Kidney (tissue), 14 donors: Measurements from ENCODE around the gene MPC2. TPM values are rescaled to one million over a fixed set of nuclear protein-coding genes. Genes with fewer than 3 reads are reported as not detected.

Source experiments
- DNase-seq, 5 donors: peaks; one replicate each; pipeline ENCODE4 v3.0.0-alpha.2; 2013 to 2020
- FAIRE-seq: peaks from 2 replicates; lab custom pipeline; 2012; peaks lifted over from hg19 to GRCh38; lab: Jason Lieb, UNC
- H3K27ac ChIP-seq, 2 donors: one replicate each; pipeline ENCODE4 v1.7.0; 2013; ENCODE audit warnings: low read depth in 2 of 2, low read length in 2 of 2, inconsistent platforms in 1 of 2
- H3K27me3 ChIP-seq: one replicate; pipeline ENCODE4 v1.7.1; 2013; ENCODE audit warnings: low read length, inconsistent platforms; ENCODE audit not compliant: control insufficient read depth, insufficient read depth
- H3K36me3 ChIP-seq, 3 donors: one replicate each; pipeline versions ENCODE4 v1.7.0 to v1.7.1; 2013; ENCODE audit warnings: low read length in 3 of 3, control low read depth in 1 of 3, inconsistent platforms in 1 of 3; ENCODE audit not compliant: insufficient read depth in 3 of 3, control insufficient read depth in 2 of 3
- H3K4me1 ChIP-seq, 3 donors: one replicate each; pipeline versions ENCODE4 v1.7.0 to v1.7.1; 2013; ENCODE audit warnings: low read length in 3 of 3, inconsistent platforms in 1 of 3, low read depth in 1 of 3; ENCODE audit not compliant: control insufficient read depth in 2 of 3, insufficient read depth in 2 of 3
- H3K4me3 ChIP-seq, 3 donors: one replicate each; pipeline versions ENCODE4 v1.7.0 to v1.8.1; 2013; ENCODE audit warnings: low read length in 3 of 3, control low read depth in 1 of 3, inconsistent platforms in 1 of 3
- H3K9ac ChIP-seq, 3 donors: one replicate each; pipeline versions ENCODE4 v1.7.0 to v1.7.1; 2013; ENCODE audit warnings: low read length in 3 of 3, control low read depth in 1 of 3, inconsistent platforms in 1 of 3
- H3K9me3 ChIP-seq, 3 donors: one replicate each; pipeline versions ENCODE4 v1.7.0 to v1.7.1; 2013; ENCODE audit warnings: low read length in 3 of 3, control low read depth in 1 of 3, inconsistent platforms in 1 of 3; ENCODE audit not compliant: control insufficient read depth in 2 of 3, insufficient read depth in 1 of 3
- CTCF ChIP-seq: IDR thresholded peaks from 3 replicates; pipeline ENCODE4 v1.5.1; 2012; ENCODE audit warnings: mild to moderate bottlenecking, moderate library complexity, borderline replicate concordance; ENCODE audit not compliant: insufficient read depth; ENCODE audit errors: extremely low read depth
- intact Hi-C: fragments of 100-400 bp; cut with DNase I; formaldehyde crosslinking; loops from one replicate; pipeline ENCODE4 v1.11.1; 2022
- polyA plus RNA-seq: library from polyadenylated mRNA; stranded (reverse); fragments of 350-450 nt; fragmentation: Illumina TruSeq; extraction: RNeasy Lipid Tissue Mini Kit (QIAGEN cat#74804); gene quantifications from one replicate; pipeline ENCODE4 v1.2.3, GENCODE V29; 2014; ENCODE audit warnings: low read depth, low replicate concordance; ENCODE audit not compliant: insufficient read depth
- total RNA-seq: library from RNA; stranded (reverse); fragmentation: NEBNext Ultra II Directional; extraction: Animal tissue kit (Norgen Biotek cat#: 25700); gene quantifications from one replicate; pipeline ENCODE4 v1.2.1, GENCODE V29; 2021
- donor health status: control.
- donor health status: control.
- donor health status: control.
- donor health status: control.
- donor health status: control.
- donor health status: DM: yes; HTN: yes; CAD: no.
- donor health status: Normal renal cell carcinoma (clear cell type).

Gene MPC2
- total and polyA plus RNA-seq, 2 donors from 2014 or later: 127 to 445 TPM

- H3K27me3 ChIP-seq: no peaks in the 10 kb centered on the region
- no peaks in the 10 kb centered on the region for H3K9me3 ChIP-seq
- DNase-seq (peak in 1 of 5 donors; percentile 54), FAIRE-seq (no peak)
- H3K9ac ChIP-seq: peak overlapping the region in 2 of 3 donors; percentile 88 to 93
- peak overlapping the region; percentile 86 to 96 (median 96) for H3K4me3 ChIP-seq
- TF ChIP-seq CTCF: no peak
- no peak overlapping the region for H3K27ac ChIP-seq
- no peaks in the 10 kb centered on the region for H3K36me3 ChIP-seq
- intact Hi-C loops: no loop called here
- peaks cover 0 to 3% (median 2%) of the 10 kb centered on the region in 3 donors for H3K4me1 ChIP-seq
Measured at GRCh38 chr1:167938080-167938636, 1.3 kb upstream of the MPC2 start.

- no peaks in the 10 kb centered on the region for H3K27me3 ChIP-seq
- peak overlapping the region; percentile 86 to 96 (median 96) for H3K4me3 ChIP-seq
- no peaks in the 10 kb centered on the region for H3K9me3 ChIP-seq
- no peak for FAIRE-seq
- intact Hi-C loops: no loop called here
- H3K36me3 ChIP-seq: no peaks in the 10 kb centered on the region
- peak overlapping the region; percentile 95 to 99 for H3K27ac ChIP-seq
- peak overlapping the region; percentile 88 to 93 (median 93) for H3K9ac ChIP-seq
- H3K4me1 ChIP-seq: peaks cover 0 to 3% (median 2%) of the 10 kb centered on the region in 3 donors
- TF ChIP-seq CTCF: no peak
- no peak for DNase-seq
Measured at GRCh38 chr1:167937709-167938010, 788 bp upstream of the MPC2 start.

GRCh38 chr1:167936068-167936929, 573 bp downstream of the MPC2 start, which contains the start of gene DCAF6:
Gene DCAF6 (plus strand): TSS chr1:167936683. CDS start chr1:167936912, 229 bp downstream.
- Histone ChIP-seq H3K27ac (peak within 1 kb of the TSS; percentile 95 to 99), H3K9ac (peak within 1 kb of the TSS; percentile 95 to 99 (median 98)), H3K36me3 (no peaks in the 10 kb centered on the region), H3K27me3 (no peaks in the 10 kb centered on the region), H3K4me3 (peak within 1 kb of the TSS; percentile 86 to 99 (median 97)), H3K4me1 (peaks cover 0 to 3% (median 2%) of the 10 kb centered on the region in 3 donors), H3K9me3 (no peaks in the 10 kb centered on the region)
- FAIRE-seq (peak; percentile 21), DNase-seq (peak; percentile 99 to 100 (median 99))
- TF ChIP-seq CTCF: no peak
- intact Hi-C loops: no loop called here
